ENCODE measurements around the gene PKDCC.

GRCh38 chr2:42012137-42012536 lies 35.7 kb upstream of the PKDCC start:
- TF ChIP-seq POLR2A (IDR thresholded peaks at IDR 0.05; ENCODE audit: low read depth, low read length) (no peak), POLR2AphosphoS5 (IDR thresholded peaks at IDR 0.05; ENCODE audit: low read depth, low read length) (no peak), POU2F2 (IDR thresholded peaks at IDR 0.05; ENCODE audit: low read depth, low read length) (no peak)
